Fibroblast of the conjunctiva (primary cell): ENCODE measurements around the gene DUSP16.
"Not testable (repeated sequence)": the region's sequence is repeated elsewhere in the genome, so short reads cannot be mapped to it uniquely, and the experiment has no call there.

Experiments
- DNase-seq: peaks from one replicate; pipeline ENCODE4 v3.0.0-alpha.2; 2010; ENCODE audit warnings: low read depth

DUSP16 gene

DNA sequence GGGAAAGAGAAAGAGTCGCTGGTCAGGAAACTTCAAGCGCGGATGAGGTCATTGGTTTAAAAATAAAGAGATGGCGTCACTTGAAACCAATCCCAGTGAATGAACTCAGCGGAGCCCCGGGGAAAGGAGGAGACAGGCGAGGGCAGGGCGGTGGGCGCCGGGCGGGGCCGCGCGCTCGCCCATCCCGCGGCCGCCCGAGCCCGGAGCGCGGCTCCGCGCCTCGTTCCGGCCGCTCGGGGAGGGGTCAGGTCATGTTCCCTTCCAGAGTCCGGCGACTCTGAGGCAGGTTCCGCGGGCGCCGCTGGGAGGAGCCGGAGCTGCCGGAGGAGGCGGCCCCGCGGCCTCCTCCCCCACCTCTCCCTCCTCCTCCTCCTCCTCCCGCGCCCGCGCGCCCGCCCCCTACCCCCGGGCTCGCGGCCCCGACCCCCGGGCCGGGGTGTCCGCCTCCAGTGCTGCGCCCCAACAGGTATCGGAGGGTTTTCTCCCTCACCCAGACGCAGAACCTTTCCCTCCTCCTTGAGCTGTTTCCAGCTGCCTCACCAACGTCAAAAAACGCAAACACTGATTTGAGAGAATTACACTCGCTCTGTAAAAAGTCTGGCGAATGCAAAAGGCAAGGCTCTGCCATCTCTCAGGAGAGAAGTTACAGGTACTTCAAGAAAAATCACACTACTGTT is at the start of gene DUSP16:
Gene DUSP16, minus strand, starts transcription at position 279 of the 677 bp plus-strand sequence. CDS start 41,765 bp downstream, outside the sequence.
- peak; percentile 86 for DNase-seq

- no peak for DNase-seq
These were observed 49.7 kb upstream of the DUSP16 start for GRCh38 chr12:12612358-12612757.

GRCh38 chr12:12611512-12612306 is 49.0 kb upstream of the DUSP16 start, which contains the start of gene CREBL2:
Gene CREBL2, plus strand, starts transcription at chr12:12611876. Its CDS starts 297 bp downstream, at chr12:12612173.
- peak; percentile 97 for DNase-seq

- no peak for DNase-seq
These were observed 48.0 kb upstream of the DUSP16 start for GRCh38 chr12:12610711-12611110.

DNA sequence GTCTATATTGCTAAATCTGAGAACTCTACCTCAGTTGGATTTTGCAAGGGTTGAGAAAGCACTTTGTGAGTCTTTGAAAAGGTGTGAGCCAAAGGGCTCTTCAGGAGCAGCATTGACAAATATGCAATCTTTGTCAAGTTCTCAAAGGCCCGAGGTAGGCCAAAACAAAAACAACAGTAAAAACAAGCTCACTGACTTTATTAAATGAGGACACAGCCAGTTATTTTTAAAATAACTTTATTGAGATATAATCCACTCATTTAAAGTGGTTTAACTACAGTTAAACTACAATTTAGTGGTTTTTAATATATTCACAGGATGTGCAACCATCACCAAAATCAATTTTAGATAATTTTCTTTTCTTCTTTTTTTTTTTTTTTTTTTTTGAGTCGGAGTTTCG is 47.0 kb upstream of the DUSP16 start:
- no peak for DNase-seq

DNA sequence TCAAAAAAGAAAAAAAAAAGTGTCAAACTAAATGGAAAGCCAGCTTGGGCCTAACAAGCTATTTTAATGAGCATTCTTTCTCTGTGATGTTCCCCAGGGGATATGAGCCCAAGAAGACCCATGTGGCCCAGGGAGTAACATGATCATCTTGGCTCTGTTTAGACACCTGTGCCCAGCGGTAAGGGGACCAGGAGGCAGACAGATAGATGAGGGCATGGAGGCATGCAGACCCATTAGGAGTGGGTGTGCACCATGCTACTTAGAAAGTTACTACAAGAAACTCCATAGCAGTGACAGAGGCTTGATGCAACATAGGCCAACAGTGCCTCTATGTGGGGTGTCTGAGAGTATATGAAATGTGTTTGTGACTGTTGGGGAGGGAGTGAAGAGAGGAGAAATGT is 45.9 kb upstream of the DUSP16 start:
- no peak for DNase-seq

DNA sequence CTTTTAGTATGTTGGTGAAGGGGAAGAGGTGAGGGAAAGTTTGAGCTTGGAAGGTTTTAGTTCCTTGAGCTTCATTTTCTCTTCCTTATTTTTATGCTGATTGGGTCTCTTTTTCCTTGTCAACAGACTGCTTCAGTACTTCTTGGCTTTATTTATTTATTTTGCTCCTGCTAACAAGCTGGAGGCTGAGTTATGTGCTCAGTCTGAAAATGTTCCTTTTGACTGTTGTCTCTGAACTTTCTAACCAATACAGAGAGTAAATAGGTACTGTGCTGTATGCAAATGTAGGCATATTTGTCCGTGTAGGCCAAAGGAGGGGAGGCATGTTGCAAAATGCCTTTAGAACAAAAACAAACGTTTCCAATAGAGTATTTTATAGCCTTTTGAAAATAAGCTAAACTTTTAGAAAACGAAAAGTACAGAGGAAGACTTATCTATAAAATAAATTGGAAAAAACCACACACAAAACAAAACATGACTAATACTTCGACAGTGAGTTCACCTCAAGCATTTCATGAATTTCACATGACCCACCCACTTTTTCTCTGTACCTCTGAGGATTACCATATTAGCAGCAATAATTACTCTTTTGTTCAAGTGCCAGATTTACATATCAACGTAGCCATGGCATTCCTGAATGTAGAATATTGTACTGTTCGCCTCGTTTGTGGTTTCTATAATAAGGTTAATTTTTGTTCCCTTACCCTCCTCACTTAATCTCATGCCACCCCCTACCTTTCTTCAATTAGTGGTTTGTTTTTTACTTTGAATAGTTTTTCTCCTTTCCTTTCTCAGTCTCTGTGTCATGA is 44.3 kb upstream of the DUSP16 start:
- no peak for DNase-seq

DNA sequence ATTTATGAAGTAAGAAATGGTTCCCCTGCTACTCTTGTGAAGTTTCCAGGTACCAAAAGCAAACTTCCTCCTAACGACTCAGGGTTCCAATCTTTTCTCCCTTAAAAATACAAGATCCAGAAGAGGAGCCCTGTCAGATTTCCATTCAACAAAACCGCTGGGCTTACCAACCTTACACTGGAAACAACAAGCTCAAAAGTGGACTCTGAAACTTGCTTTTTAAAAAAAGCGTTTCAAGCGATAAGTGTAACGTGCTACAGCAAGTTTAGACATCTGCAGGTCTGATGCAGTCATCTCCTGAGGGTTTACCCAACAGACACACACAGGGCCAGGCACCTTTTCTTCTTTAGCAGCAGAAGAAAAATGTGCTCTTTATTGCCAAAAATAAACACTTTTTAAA is 42.1 kb upstream of the DUSP16 start:
- DNase-seq = no peak

DNA sequence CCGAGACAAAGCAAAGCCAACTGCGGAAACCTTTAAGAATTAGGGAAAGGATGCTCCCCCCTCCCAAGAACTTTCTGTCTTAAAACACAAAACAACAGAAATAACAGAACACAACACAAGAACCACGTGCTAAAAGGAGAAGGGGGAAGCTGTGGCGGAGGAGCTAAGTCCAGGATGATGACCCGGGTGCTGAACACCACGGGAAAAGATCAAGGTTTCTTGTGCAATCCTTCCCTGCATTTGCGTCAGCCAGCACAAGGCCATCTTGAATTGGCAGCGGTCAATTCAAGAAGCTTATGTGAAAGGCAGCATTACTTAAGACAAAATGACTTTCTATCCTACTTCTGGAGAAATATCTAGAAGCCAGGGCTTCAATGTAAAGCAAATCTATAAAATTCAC is 38.0 kb upstream of the DUSP16 start:
- DNase-seq = no peak

GRCh38 chr12:12599750-12600643 is 37.3 kb upstream of the DUSP16 start:
- no peak for DNase-seq

GRCh38 chr12:12598864-12599263 is 36.2 kb upstream of the DUSP16 start:
- no peak for DNase-seq

DNA sequence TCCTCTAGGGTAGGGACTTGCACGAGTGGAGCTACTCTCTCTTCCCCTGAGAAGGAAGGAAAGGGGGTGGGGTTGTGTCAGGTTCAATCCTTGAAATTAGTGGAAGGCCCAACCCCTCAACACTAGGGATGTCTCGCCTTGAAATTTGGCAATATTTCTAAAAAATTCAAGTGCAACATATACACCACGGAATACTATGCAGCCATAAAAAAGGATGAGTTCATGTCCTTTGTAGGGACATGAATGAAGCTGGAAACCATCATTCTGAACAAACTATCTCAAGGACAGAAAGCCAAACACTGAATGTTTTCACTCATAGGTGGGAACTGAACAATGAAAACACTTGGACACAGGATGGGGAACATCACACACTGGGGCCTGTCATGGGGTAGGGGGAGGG is 33.9 kb upstream of the DUSP16 start:
- not testable (repeated sequence) for DNase-seq

- DNase-seq = not testable (repeated sequence)
These were observed 33.3 kb upstream of the DUSP16 start for GRCh38 chr12:12595929-12596328.

DNA sequence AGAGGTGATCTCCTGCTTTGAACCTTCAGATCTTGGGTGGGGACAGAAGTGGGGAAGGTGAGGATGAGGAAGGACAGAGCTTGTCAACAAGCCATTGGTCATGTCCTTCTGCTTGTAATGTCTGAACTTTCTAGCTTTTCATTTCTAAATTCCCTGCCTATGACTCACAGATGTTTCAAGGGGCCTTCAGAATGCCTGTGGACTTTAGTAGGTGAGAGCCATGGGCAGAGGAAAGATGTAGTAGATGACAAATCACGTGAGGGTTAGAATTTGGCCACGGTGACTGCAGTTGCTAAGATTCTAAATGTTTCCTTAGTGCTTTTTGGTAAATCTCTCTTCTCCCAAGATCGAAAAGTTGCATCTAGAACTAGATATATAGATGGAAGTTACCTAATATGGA is 30.3 kb upstream of the DUSP16 start:
- DNase-seq = no peak

GRCh38 chr12:12590961-12591360 is 28.3 kb upstream of the DUSP16 start:
- no peak for DNase-seq

GRCh38 chr12:12588436-12588835 is 25.8 kb upstream of the DUSP16 start:
- DNase-seq = not testable (repeated sequence)

DNA sequence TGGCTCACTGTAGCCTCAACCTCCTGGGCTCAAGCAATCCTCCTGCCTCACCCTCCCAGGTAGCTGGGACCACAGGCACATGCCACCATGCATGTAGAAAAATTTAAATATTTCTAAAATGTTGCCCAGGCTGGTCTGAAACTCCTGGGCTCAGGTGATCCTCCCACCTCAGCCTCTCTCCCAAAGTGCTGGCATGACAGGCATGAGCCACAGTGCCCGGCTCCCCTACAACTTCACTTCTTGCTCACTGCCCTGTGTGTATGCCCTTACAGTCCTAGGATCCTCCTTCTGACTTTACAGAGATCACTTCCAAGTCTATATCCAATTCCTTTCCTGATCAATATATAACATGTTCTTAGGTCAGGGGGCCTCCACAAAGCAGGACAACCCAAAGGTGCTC is 25.2 kb upstream of the DUSP16 start:
- no peak for DNase-seq

- no peak for DNase-seq
These were observed 24.4 kb upstream of the DUSP16 start for GRCh38 chr12:12586879-12587675.

- DNase-seq = no peak
These were observed 22.6 kb upstream of the DUSP16 start for GRCh38 chr12:12585115-12585863.
